HepG2 (cell line): ENCODE data around the gene FAM229A. TPM values are rescaled to one million over a fixed set of nuclear protein-coding genes. Genes with fewer than 3 reads are reported as not detected.
A peak's percentile ranks its signal among the peaks of the same experiment; 100 is the strongest.

Experiments used
- AGO2 ChIP-seq: fragments of 200-400 bp; formaldehyde crosslinking; optimal IDR thresholded peaks from 2 replicates; pipeline ENCODE3; 2017; ENCODE audit warnings: mild to moderate bottlenecking, low read depth, low read length, moderate library complexity
- BCL6 ChIP-seq: IDR thresholded peaks from 2 replicates; pipeline ENCODE4 v1.6.1; 2016; ENCODE audit warnings: missing genetic modification reagents, missing compliant biosample characterization
- EED ChIP-seq: sonication (generic); formaldehyde crosslinking; IDR thresholded peaks from 2 replicates; pipeline ENCODE4 v1.5.0; 2020; ENCODE audit warnings: mild to moderate bottlenecking, missing genetic modification reagents
- ISL2 ChIP-seq: sonication (generic); formaldehyde crosslinking; IDR thresholded peaks from 2 replicates; pipeline ENCODE4 v1.5.0; 2020; ENCODE audit warnings: missing genetic modification reagents
- KDM4B ChIP-seq: sonication (generic); formaldehyde crosslinking; IDR thresholded peaks from 2 replicates; pipeline ENCODE4 v1.4.0; 2020; ENCODE audit warnings: missing genetic modification reagents
- MXD4 ChIP-seq: IDR thresholded peaks from 2 replicates; pipeline ENCODE4 v1.6.1; 2016; ENCODE audit warnings: mild to moderate bottlenecking, missing biosample characterization, missing genetic modification reagents
- PRPF4 ChIP-seq: fragments of 200-400 bp; formaldehyde crosslinking; IDR thresholded peaks from 2 replicates; pipeline ENCODE4 v1.6.1; 2016; ENCODE audit warnings: low read length, low read depth; ENCODE audit not compliant: poor library complexity, severe bottlenecking
- SOX13 ChIP-seq, 3 experiments: fragments of 450-650 bp in 1 of 3; sonication (generic) in 1 of 3; formaldehyde crosslinking in 1 of 3; IDR thresholded peaks in 2 of 3; conservative IDR thresholded peaks in 1 of 3; 2 replicates each; pipeline versions ENCODE4 v1.5.0 to v1.6.1; 2016 to 2020; ENCODE audit warnings: antibody characterized with exemption in 1 of 3, mild to moderate bottlenecking in 1 of 3, missing compliant biosample characterization in 1 of 3, missing genetic modification reagents in 1 of 3, moderate library complexity in 1 of 3
- TBX2 ChIP-seq: sonication (generic); formaldehyde crosslinking; IDR thresholded peaks from 2 replicates; pipeline ENCODE4 v1.5.0; 2020; ENCODE audit warnings: missing genetic modification reagents, mild to moderate bottlenecking, borderline replicate concordance
- TFDP2 ChIP-seq: sonication (generic); formaldehyde crosslinking; IDR thresholded peaks from 2 replicates; pipeline ENCODE4 v1.4.0; 2020; ENCODE audit warnings: missing genetic modification reagents
- ZBTB2 ChIP-seq: sonication (generic); formaldehyde crosslinking; IDR thresholded peaks from 2 replicates; pipeline ENCODE4 v1.8.0; 2022; ENCODE audit warnings: low read depth, missing genetic modification reagents
- ZFP41 ChIP-seq: sonication (generic); formaldehyde crosslinking; IDR thresholded peaks from 2 replicates; pipeline ENCODE4 v1.4.0; 2020; ENCODE audit warnings: mild to moderate bottlenecking, missing genetic modification reagents, borderline replicate concordance
- ZFY ChIP-seq: sonication (generic); formaldehyde crosslinking; IDR thresholded peaks from 2 replicates; pipeline ENCODE4 v1.4.0; 2020; ENCODE audit warnings: missing genetic modification reagents
- ZNF263 ChIP-seq: sonication (generic); formaldehyde crosslinking; IDR thresholded peaks from 2 replicates; pipeline ENCODE4 v1.4.0; 2020; ENCODE audit warnings: missing genetic modification reagents
- ZNF484 ChIP-seq: sonication (generic); formaldehyde crosslinking; IDR thresholded peaks from 2 replicates; pipeline ENCODE4 v1.5.1; 2020; ENCODE audit warnings: mild to moderate bottlenecking, low read depth, missing genetic modification reagents, borderline replicate concordance
- ZNF510 ChIP-seq: sonication (generic); formaldehyde crosslinking; IDR thresholded peaks from 2 replicates; pipeline ENCODE4 v1.4.0; 2020; ENCODE audit warnings: low read depth, mild to moderate bottlenecking, missing genetic modification reagents
- ZNF597 ChIP-seq: sonication (generic); formaldehyde crosslinking; IDR thresholded peaks from 2 replicates; pipeline ENCODE4 v1.5.0; 2020; ENCODE audit warnings: missing genetic modification reagents
- ZNF737 ChIP-seq: sonication (generic); formaldehyde crosslinking; IDR thresholded peaks from 2 replicates; pipeline ENCODE4 v1.5.0; 2020; ENCODE audit warnings: missing genetic modification reagents, mild to moderate bottlenecking, borderline replicate concordance
- polyA plus RNA-seq, 8 experiments: library from polyadenylated mRNA; depleted of rRNA in 3 of 8; stranded (reverse) in 7 of 8; unstranded in 1 of 8; fragments of >200 nt; fragmentation: Illumina TruSeq in 4 of 8; extraction: Trizol in 4 of 8; gene quantifications; 2 replicates each; pipeline versions ENCODE4 v1.2.1 to v1.2.3, GENCODE V29; 2011 to 2016; ENCODE audit warnings: low read depth in 4 of 8, missing spikeins in 1 of 8, mixed read lengths in 1 of 8; ENCODE audit not compliant: insufficient read depth in 1 of 8
- total RNA-seq, 5 experiments: library from RNA; depleted of rRNA; stranded (reverse); fragments of >200 nt; fragmentation: Illumina TruSeq; extraction: Trizol; gene quantifications; 2 replicates each; pipeline ENCODE4 v1.2.3, GENCODE V29; 2016; ENCODE audit warnings: low read depth in 1 of 5
- TF ChIP-seq, protein P1 (sequence below): sonication (generic); formaldehyde crosslinking; IDR thresholded peaks from 2 replicates; pipeline ENCODE4 v1.4.0; 2020; ENCODE audit warnings: missing genetic modification reagents, mild to moderate bottlenecking, borderline replicate concordance
- TF ChIP-seq, protein P2 (sequence below): IDR thresholded peaks from 2 replicates; pipeline ENCODE4 v1.6.1; 2016; ENCODE audit warnings: control low read depth

The FAM229A gene
- total and polyA plus RNA-seq, 2 of the 13 experiments (the other 11 are each of a cell fraction or from before 2014, with no cell fraction given): 3.2 to 17.6 TPM

GRCh38 chr1:32351399-32352238 lies 10.7 kb downstream of the FAM229A start (continued):
- TF ChIP-seq TFDP2 (peak; percentile 54; the same call in 1 of the 2 replicates), SOX13 (IDR thresholded peaks at IDR 0.05) (no peak; the same call in 1 of the 2 replicates), SOX13 (CRISPR knock-in tag; conservative IDR thresholded peaks at IDR 0.05 in 1 of 2, IDR thresholded peaks at IDR 0.05 in 1 of 2) (peak in 1 of 2 experiments; percentile 57; a peak in 2 of 4 replicates), EED (CRISPR knock-in tag) (0 out of 2 replicates have a peak, but pooled peaks have one; percentile 42), TBX2 (CRISPR knock-in tag) (peak; percentile 42; the same call in 1 of the 2 replicates), ZNF510 (CRISPR knock-in tag) (no peak), ISL2 (CRISPR knock-in tag) (peak; percentile 27; the same call in 1 of the 2 replicates), ZFY (CRISPR knock-in tag) (peak; percentile 92), PRPF4 (no peak), ZFP41 (CRISPR knock-in tag) (no peak), AGO2 (peak; percentile 77), BCL6 (CRISPR knock-in tag) (no peak; the same call in 1 of the 2 replicates), ZNF597 (CRISPR knock-in tag) (no peak), ZNF263 (CRISPR knock-in tag) (no peak), ZNF484 (no peak), KDM4B (CRISPR knock-in tag) (no peak), ZNF737 (no peak), MXD4 (0 out of 2 replicates have a peak, but pooled peaks have one; percentile 45), ZBTB2 (CRISPR knock-in tag) (peak; percentile 75)
- TF ChIP-seq, protein P1, sequence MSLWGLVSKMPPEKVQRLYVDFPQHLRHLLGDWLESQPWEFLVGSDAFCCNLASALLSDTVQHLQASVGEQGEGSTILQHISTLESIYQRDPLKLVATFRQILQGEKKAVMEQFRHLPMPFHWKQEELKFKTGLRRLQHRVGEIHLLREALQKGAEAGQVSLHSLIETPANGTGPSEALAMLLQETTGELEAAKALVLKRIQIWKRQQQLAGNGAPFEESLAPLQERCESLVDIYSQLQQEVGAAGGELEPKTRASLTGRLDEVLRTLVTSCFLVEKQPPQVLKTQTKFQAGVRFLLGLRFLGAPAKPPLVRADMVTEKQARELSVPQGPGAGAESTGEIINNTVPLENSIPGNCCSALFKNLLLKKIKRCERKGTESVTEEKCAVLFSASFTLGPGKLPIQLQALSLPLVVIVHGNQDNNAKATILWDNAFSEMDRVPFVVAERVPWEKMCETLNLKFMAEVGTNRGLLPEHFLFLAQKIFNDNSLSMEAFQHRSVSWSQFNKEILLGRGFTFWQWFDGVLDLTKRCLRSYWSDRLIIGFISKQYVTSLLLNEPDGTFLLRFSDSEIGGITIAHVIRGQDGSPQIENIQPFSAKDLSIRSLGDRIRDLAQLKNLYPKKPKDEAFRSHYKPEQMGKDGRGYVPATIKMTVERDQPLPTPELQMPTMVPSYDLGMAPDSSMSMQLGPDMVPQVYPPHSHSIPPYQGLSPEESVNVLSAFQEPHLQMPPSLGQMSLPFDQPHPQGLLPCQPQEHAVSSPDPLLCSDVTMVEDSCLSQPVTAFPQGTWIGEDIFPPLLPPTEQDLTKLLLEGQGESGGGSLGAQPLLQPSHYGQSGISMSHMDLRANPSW (CRISPR knock-in tag): no peak; the same call in 1 of the 2 replicates
- TF ChIP-seq, protein P2, sequence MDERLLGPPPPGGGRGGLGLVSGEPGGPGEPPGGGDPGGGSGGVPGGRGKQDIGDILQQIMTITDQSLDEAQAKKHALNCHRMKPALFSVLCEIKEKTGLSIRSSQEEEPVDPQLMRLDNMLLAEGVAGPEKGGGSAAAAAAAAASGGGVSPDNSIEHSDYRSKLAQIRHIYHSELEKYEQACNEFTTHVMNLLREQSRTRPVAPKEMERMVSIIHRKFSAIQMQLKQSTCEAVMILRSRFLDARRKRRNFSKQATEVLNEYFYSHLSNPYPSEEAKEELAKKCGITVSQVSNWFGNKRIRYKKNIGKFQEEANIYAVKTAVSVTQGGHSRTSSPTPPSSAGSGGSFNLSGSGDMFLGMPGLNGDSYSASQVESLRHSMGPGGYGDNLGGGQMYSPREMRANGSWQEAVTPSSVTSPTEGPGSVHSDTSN: no peak
